ENCODE data around the gene SPOCK1.

The SPOCK1 gene

DNA sequence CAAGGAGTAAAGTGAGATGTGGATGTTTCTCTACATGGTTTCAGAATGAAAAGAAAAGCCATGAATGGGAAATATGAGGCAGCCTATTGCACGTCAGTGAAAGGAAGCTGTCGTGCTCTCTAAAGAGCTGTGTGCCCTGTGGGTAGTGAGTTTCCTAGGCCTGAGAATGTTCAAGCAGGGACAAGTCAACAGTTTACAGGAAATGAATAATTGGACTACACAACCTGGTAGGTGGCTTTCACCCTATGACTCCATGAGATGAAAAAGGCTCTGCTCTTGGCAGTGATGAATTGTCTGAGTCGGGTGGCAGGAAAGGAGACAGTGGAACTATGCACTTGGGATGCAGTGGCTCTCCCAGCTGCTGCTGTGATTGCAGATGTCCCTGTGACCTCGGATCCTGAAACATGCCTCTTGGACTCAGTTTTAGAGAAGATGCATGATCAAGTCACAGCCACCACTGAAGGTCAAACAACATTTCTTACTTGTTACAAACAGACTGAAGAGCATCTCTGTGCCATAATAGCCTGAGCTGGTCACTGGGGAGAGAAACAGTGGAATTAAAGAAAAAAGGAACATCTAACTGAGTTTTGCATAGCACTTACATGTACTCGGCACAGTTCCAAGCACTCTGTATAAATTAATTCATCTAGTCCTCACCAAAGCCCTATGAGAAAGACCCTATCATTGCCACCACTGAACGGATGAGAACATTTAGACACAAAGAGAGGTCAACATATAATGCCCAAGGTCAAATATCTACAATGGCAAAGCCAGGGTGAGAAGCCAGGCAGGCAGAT is 293.7 kb downstream of the SPOCK1 start:
- TF ChIP-seq, protein P1, sequence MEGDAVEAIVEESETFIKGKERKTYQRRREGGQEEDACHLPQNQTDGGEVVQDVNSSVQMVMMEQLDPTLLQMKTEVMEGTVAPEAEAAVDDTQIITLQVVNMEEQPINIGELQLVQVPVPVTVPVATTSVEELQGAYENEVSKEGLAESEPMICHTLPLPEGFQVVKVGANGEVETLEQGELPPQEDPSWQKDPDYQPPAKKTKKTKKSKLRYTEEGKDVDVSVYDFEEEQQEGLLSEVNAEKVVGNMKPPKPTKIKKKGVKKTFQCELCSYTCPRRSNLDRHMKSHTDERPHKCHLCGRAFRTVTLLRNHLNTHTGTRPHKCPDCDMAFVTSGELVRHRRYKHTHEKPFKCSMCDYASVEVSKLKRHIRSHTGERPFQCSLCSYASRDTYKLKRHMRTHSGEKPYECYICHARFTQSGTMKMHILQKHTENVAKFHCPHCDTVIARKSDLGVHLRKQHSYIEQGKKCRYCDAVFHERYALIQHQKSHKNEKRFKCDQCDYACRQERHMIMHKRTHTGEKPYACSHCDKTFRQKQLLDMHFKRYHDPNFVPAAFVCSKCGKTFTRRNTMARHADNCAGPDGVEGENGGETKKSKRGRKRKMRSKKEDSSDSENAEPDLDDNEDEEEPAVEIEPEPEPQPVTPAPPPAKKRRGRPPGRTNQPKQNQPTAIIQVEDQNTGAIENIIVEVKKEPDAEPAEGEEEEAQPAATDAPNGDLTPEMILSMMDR (IDR thresholded peaks at IDR 0.05; ENCODE audit: insufficient read depth, low read length), result no peak
- no peak for TF ChIP-seq POLR2AphosphoS5 (IDR thresholded peaks at IDR 0.05; ENCODE audit: low read depth)
- no peak for TF ChIP-seq SPI1 (IDR thresholded peaks at IDR 0.05; ENCODE audit: borderline replicate concordance, low read depth)
- TF ChIP-seq, protein P2, sequence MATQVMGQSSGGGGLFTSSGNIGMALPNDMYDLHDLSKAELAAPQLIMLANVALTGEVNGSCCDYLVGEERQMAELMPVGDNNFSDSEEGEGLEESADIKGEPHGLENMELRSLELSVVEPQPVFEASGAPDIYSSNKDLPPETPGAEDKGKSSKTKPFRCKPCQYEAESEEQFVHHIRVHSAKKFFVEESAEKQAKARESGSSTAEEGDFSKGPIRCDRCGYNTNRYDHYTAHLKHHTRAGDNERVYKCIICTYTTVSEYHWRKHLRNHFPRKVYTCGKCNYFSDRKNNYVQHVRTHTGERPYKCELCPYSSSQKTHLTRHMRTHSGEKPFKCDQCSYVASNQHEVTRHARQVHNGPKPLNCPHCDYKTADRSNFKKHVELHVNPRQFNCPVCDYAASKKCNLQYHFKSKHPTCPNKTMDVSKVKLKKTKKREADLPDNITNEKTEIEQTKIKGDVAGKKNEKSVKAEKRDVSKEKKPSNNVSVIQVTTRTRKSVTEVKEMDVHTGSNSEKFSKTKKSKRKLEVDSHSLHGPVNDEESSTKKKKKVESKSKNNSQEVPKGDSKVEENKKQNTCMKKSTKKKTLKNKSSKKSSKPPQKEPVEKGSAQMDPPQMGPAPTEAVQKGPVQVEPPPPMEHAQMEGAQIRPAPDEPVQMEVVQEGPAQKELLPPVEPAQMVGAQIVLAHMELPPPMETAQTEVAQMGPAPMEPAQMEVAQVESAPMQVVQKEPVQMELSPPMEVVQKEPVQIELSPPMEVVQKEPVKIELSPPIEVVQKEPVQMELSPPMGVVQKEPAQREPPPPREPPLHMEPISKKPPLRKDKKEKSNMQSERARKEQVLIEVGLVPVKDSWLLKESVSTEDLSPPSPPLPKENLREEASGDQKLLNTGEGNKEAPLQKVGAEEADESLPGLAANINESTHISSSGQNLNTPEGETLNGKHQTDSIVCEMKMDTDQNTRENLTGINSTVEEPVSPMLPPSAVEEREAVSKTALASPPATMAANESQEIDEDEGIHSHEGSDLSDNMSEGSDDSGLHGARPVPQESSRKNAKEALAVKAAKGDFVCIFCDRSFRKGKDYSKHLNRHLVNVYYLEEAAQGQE (IDR thresholded peaks at IDR 0.05; ENCODE audit: insufficient replicate concordance, low read depth), result no peak
- TF ChIP-seq GABPA (IDR thresholded peaks at IDR 0.05; ENCODE audit: low read depth), result no peak
- Histone ChIP-seq H3K4me3 (replicated peaks; ENCODE audit: insufficient read depth, low read length) (no peak overlapping the region), H3K27ac (replicated peaks) (no peak overlapping the region), H3K27me3 (ENCODE audit: insufficient read depth, poor library complexity, severe bottlenecking) (no peaks in the 10 kb centered on the region)
- DNase-seq (ENCODE audit: low read depth in 1 of 2, low spot score in 1 of 2), result no peak

DNA sequence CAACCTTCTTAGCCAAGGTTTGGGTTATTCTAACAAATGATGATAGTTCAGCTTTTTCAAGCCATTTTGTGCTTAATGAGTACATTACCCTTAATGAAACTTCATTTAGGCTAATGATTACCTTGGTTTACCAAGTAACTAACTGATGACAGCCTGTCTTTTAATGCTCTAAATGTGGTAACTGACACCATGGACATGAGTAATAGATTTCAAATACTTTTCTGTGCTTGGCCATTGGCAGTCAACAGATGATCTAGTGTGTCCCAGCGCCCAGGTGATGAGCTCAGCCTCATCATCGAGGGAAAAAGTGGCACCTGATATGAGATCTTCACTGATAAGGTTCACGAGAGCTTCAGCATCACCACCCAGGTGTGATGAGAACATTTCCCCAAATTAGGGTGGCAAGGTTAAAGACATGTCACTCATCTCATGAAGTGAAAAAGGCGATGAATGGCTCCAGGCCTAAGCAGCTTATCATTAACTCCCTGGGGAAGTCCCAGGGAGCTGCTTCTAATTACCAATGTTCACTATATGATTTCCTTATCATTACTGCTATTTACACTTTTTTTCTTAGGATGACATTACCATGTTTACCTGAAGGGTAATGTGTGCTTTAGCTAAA is 296.0 kb downstream of the SPOCK1 start:
- Histone ChIP-seq H3K27me3 (ENCODE audit: insufficient read depth, poor library complexity, severe bottlenecking) (no peaks in the 10 kb centered on the region), H3K4me3 (replicated peaks; ENCODE audit: insufficient read depth, low read length) (no peak overlapping the region), H3K27ac (replicated peaks) (no peak overlapping the region)
- DNase-seq (ENCODE audit: low read depth in 1 of 2, low spot score in 1 of 2), result no peak
- TF ChIP-seq, protein P1 (IDR thresholded peaks at IDR 0.05; ENCODE audit: insufficient read depth, low read length), result no peak
- TF ChIP-seq, protein P2 (IDR thresholded peaks at IDR 0.05; ENCODE audit: insufficient replicate concordance, low read depth), result no peak
- TF ChIP-seq SPI1 (IDR thresholded peaks at IDR 0.05; ENCODE audit: borderline replicate concordance, low read depth) (no peak), GABPA (IDR thresholded peaks at IDR 0.05; ENCODE audit: low read depth) (no peak), POLR2AphosphoS5 (IDR thresholded peaks at IDR 0.05; ENCODE audit: low read depth) (no peak)

DNA sequence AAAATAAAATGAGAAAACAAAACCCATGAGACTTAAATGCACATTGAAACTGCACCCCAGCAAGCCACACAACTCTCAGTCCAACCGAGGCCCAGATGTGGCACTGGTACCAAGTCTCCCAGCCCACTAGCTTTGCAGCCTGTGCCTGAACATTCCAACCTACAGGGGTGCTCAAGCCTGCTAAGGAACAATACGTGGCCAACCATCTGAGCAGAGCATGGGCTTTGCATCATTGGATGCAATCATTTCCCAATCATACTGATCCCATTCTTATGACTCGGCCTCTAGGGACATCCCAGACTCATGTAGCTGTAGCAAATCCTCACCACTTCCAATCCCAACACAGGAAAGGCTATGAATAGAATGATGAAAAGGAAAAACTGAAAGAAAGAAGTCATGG is 297.2 kb downstream of the SPOCK1 start:
- Histone ChIP-seq H3K4me3 (replicated peaks; ENCODE audit: insufficient read depth, low read length) (no peak overlapping the region), H3K27ac (replicated peaks) (no peak overlapping the region), H3K27me3 (ENCODE audit: insufficient read depth, poor library complexity, severe bottlenecking) (no peaks in the 10 kb centered on the region)
- DNase-seq (ENCODE audit: low read depth in 1 of 2, low spot score in 1 of 2), result no peak
- TF ChIP-seq GABPA (IDR thresholded peaks at IDR 0.05; ENCODE audit: low read depth), result no peak
- TF ChIP-seq, protein P2 (IDR thresholded peaks at IDR 0.05; ENCODE audit: insufficient replicate concordance, low read depth), result no peak
- no peak for TF ChIP-seq SPI1 (IDR thresholded peaks at IDR 0.05; ENCODE audit: borderline replicate concordance, low read depth)
- TF ChIP-seq, protein P1 (IDR thresholded peaks at IDR 0.05; ENCODE audit: insufficient read depth, low read length), result no peak
- TF ChIP-seq POLR2AphosphoS5 (IDR thresholded peaks at IDR 0.05; ENCODE audit: low read depth), result no peak

Measured in HL-60 (cell line).